Cerebellar nuclear complex (tissue), 1 donor: ENCODE results near the gene NHLRC1.
"Not testable (repeated sequence)": the region's sequence is repeated elsewhere in the genome, so short reads cannot be mapped to it uniquely, and the experiment has no call there.

Experiments
- DNase-seq, 2 experiments: peaks; one replicate each; lab custom pipeline; 2025; lab: John Stamatoyannopoulos, UW

The NHLRC1 gene

DNA sequence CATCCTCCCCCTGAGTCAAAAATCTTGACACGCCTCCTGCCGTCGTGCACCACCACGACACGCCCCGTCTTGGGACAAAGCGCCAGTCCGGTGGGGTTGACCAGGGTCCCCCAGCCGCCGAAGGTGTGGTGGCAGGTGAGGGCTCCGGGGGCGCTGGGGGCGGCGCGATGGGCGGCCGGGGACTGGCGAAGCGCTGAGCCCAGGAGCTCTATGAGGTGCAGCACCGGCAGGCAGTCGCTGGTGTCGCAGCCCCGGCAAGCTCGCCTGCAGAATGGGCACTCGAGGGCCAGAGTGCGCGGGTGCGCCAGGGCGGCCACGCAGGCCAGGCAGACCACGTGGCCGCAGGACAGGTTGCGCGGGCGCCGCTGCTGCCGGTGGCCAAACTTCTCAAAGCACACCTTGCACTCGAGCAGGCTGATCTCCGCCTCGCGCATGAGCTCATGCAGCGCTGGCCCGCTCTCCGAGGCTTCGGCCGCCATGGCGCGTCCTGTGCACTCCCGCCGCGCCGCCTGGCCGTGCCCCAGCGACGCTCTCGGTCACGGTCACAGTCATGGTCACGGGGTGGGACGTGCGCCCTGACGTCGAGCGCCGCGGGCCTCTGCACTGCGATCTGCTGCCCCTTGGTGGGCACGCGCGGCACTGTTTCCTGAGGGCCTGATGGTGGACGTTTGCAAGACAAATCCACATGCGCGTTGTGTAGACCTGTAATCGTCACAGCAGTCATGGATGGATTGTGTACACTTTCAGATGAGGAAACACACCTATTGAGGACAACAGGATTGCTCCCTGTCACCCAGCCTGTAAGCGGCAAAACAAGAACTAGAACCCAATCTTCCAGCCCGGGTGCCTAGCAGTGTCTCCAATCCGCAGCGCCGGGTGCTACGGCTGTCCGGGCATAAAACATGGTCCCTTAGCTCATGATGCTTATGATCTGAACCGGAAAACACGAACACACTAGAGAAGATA is at the start of gene NHLRC1:
TSS of gene NHLRC1 (minus strand) at position 550 of the 966 bp plus-strand sequence. CDS start at position 479, 71 bp downstream.
- DNase-seq = peak in 1 of 2 experiments; percentile 39

DNA sequence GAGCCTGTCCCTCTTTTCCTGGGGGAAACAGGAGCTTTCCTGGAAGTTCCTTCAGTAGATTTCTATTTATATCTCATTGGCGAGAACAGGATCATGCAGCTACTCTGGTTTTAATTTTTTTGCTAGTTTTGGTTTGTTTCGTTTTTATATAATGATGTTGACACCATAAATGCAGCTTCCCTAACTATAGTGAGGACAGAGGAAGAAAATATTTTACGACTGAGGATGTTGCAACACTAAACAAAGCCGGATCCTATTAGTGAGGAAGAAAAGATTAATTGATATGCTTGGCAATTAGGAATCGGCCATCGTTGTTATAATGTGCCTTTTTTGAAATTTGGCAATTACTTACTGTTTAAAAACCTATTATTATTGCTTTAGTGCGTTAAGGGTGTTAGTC is 49.4 kb upstream of the NHLRC1 start:
- no peak for DNase-seq

GRCh38 chr6:18168264-18168663 is 45.8 kb upstream of the NHLRC1 start:
- DNase-seq = no peak

- no peak for DNase-seq
Measured at GRCh38 chr6:18166312-18167036, 44.0 kb upstream of the NHLRC1 start.

DNA sequence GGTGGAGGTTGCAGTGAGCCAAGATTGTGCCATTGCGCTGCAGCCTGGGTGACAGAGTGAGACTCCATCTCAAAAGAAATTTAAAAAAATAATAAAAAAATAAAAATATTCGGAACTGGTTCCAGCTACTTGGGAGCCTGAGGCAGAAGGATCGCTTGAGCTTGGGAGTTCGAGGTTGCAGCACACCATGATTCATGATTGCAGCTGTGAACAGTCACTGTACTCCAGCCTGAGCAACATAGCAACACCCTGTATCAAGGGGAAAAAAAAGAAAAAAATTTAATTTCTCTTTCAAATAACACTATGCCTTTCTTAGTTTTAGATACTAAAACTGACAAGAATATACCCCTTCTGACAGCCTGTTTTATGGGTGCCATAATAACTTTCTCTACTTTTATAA is 43.3 kb upstream of the NHLRC1 start:
- DNase-seq = no peak

DNA sequence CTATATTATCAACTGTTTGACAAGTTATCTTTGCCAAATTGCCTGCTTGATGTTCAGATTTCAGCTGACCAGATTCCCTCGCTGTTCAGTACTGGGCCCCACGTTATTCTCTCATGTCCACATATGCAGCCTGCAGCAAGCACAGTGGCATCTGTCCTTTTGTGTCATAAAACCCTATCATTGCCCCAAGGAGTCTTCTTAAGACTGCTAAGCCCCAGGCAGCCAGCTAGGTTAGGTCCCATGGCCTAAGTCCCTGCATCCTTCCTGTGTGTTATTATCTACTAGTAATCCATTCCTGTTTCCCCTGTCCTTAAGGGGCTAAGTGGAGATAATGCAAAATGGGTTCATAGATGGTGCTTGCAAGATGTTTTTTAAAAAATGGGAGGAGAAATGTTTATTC is 39.9 kb upstream of the NHLRC1 start:
- DNase-seq = no peak

- DNase-seq = no peak
Measured at GRCh38 chr6:18161431-18161830, 39.0 kb upstream of the NHLRC1 start.

DNA sequence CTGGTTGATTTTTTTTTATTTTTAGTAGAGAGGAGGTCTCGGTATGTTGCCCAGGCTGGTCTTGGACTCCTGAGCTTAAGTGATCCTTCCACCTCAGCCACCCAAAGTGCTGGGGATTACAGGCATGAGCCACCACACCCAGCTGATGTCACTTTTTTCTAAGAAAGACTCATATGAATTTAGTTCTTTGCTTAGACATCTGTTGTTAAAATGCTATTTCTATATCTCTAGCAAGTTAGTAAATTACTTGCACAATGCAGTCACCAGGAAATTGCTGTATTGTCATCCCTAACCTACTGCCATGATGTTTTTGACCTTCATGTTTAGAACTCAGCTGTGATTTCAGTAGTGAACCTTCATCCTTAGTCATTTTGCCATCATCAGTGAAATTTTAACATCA is 38.4 kb upstream of the NHLRC1 start:
- no peak for DNase-seq

GRCh38 chr6:18155864-18156421 is 33.5 kb upstream of the NHLRC1 start:
- DNase-seq = no peak

DNA sequence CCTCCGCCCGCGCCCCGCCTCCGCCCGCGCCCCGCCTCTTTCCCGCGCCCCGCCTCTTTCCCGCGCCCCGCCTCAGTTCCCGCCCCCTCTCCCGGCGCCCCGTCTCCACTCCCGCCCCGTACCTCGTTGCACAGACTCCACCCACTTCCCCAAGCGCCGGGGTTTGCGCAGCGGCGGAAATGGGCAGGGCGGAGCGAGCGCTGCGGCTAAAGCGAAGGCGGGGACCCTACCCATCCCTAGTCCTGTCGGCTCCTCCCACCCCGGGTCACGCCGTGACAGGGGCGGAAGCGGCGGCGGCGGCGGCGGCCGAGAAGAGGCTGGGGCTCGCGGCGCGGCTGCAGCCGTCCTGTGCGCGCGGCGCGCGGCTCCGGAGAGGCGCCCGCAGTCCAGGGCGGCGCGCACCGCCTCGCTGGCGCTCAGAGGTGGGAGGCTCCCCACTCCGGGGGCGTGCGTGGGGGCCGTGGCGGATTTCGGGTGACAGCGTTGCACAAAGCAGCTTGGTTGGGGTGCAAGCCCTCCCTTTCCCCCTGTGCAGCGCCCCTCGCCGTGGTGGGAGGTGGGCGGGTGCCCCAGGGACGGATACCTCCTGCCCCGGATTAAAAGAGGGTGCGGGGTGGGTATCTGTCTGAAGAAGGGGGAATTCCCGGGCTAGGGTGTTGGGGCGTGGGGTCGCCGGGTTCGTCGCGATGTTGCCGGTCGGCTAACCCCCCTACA is 32.8 kb upstream of the NHLRC1 start, which contains the start of gene KDM1B:
TSS of gene KDM1B (plus strand) at position 273 of the 714 bp plus-strand sequence. CDS start 4,474 bp downstream, outside the sequence.
- DNase-seq = peak; percentile 96 to 98

- DNase-seq = no peak
Measured at GRCh38 chr6:18154507-18155149, 32.2 kb upstream of the NHLRC1 start, which contains the start of gene TPMT. Gene TPMT (minus strand): TSS chr6:18155077. CDS start chr6:18149127, 5,950 bp downstream.

DNA sequence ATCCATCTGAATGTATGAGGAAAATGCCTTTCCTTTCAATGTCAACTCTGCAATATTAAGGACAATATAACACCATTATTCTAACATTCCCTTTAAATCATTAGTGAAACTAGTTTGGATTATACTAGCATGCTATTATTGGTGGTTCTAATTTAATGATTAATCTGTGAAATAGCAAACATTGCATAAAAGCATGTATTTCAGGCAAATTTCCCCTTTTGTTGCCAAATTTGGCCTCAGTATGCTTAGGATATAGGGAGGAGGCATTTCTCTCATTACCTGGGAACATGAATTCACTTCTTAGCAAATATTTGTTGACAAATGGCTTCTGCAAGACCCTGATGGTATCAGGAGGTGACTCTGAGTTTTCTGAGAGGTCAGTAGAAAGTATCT is 30.8 kb upstream of the NHLRC1 start:
- no peak for DNase-seq

GRCh38 chr6:18151801-18152200 is 29.3 kb upstream of the NHLRC1 start:
- no peak for DNase-seq

GRCh38 chr6:18151391-18151790 is 28.9 kb upstream of the NHLRC1 start:
- not testable (repeated sequence) for DNase-seq

GRCh38 chr6:18148304-18149025 is 26.0 kb upstream of the NHLRC1 start:
- no peak for DNase-seq

DNA sequence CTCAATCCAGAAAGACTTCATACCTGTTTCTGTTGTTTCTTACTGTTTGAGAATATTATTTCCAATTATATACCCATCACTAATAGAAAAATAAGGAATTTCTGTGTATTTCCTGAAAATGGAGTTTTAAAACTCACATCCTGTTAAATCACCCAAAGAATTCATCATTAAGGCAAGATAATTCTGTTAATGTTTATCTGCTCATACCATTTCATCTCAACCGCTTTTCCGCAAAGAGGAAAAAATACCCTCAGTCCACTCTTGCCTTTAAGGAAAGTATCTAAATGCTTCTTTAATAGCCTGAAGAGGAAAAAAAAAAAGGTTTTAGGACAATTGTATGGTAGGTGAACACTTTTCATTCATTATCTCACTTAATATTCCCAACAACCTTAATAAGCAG is 25.1 kb upstream of the NHLRC1 start:
- no peak for DNase-seq

GRCh38 chr6:18147160-18147559 is 24.7 kb upstream of the NHLRC1 start:
- no peak for DNase-seq

GRCh38 chr6:18142591-18142861 is 20.0 kb upstream of the NHLRC1 start:
- DNase-seq = no peak

DNA sequence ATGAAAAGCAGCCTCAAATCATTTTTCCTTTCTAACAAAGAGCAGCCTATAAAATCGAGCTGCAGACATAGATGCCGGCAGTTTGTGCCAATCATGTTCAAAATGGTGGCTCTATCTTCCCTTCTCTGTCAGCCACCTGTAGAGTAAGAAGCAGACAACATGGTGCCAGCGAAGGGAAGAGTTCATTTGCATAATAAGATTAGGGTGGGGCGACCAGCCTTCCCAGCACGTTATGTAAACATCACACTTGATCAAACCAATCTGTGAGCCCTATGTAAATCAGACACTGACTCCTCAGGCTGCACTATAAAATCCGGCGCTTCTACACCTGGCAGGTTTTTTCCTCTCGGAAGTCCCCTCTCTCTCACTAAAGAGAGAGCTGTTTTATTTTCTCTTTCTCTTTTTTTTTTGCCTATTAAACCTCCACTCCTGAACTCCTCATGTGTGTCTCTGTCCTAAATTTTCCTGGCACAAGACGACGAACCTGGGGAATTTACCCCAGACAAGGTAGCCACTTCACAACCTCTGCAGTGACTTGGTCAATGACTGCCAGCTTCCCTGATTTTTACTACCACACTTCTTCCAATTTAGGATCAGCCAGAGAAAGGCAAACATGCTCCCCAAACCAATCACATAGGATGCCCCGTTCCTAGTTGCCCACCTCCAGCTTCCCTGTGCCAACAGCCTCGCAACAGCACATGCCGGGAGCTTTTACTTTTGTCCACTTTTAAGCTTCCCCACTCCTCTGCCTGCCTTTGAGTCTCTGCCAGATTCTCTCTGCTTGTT is 19.5 kb upstream of the NHLRC1 start:
- no peak for DNase-seq
